ENCODE results near the gene LRRC75B. TPM values are rescaled to one million over a fixed set of nuclear protein-coding genes. Genes with fewer than 3 reads are reported as not detected.

Gene LRRC75B
- total and polyA plus RNA-seq, 2 of the 8 experiments (the other 6 are each of a cell fraction or from before 2014, with no cell fraction given) = 12.2 to 26.6 TPM

DNA sequence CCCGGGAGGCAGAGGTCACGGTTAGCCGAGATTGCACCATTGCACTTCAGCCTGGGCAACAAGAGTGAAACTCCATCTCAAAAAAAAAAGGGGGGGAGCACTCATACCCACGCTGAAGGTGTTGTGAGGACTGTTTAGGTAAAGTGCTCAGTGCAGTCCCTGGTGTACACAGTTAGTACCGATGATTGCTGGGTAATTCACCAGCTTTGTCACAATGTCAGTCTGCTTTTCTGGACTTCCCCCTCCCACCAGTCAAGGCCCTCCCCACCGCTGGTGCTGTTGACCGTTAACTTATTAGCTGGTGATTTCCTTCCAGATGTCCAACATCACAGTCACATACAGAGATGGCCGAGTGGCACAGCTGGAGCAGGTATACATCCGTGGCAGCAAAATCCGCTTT is 25.2 kb downstream of the LRRC75B start (continued):
- TF ChIP-seq, protein P1, sequence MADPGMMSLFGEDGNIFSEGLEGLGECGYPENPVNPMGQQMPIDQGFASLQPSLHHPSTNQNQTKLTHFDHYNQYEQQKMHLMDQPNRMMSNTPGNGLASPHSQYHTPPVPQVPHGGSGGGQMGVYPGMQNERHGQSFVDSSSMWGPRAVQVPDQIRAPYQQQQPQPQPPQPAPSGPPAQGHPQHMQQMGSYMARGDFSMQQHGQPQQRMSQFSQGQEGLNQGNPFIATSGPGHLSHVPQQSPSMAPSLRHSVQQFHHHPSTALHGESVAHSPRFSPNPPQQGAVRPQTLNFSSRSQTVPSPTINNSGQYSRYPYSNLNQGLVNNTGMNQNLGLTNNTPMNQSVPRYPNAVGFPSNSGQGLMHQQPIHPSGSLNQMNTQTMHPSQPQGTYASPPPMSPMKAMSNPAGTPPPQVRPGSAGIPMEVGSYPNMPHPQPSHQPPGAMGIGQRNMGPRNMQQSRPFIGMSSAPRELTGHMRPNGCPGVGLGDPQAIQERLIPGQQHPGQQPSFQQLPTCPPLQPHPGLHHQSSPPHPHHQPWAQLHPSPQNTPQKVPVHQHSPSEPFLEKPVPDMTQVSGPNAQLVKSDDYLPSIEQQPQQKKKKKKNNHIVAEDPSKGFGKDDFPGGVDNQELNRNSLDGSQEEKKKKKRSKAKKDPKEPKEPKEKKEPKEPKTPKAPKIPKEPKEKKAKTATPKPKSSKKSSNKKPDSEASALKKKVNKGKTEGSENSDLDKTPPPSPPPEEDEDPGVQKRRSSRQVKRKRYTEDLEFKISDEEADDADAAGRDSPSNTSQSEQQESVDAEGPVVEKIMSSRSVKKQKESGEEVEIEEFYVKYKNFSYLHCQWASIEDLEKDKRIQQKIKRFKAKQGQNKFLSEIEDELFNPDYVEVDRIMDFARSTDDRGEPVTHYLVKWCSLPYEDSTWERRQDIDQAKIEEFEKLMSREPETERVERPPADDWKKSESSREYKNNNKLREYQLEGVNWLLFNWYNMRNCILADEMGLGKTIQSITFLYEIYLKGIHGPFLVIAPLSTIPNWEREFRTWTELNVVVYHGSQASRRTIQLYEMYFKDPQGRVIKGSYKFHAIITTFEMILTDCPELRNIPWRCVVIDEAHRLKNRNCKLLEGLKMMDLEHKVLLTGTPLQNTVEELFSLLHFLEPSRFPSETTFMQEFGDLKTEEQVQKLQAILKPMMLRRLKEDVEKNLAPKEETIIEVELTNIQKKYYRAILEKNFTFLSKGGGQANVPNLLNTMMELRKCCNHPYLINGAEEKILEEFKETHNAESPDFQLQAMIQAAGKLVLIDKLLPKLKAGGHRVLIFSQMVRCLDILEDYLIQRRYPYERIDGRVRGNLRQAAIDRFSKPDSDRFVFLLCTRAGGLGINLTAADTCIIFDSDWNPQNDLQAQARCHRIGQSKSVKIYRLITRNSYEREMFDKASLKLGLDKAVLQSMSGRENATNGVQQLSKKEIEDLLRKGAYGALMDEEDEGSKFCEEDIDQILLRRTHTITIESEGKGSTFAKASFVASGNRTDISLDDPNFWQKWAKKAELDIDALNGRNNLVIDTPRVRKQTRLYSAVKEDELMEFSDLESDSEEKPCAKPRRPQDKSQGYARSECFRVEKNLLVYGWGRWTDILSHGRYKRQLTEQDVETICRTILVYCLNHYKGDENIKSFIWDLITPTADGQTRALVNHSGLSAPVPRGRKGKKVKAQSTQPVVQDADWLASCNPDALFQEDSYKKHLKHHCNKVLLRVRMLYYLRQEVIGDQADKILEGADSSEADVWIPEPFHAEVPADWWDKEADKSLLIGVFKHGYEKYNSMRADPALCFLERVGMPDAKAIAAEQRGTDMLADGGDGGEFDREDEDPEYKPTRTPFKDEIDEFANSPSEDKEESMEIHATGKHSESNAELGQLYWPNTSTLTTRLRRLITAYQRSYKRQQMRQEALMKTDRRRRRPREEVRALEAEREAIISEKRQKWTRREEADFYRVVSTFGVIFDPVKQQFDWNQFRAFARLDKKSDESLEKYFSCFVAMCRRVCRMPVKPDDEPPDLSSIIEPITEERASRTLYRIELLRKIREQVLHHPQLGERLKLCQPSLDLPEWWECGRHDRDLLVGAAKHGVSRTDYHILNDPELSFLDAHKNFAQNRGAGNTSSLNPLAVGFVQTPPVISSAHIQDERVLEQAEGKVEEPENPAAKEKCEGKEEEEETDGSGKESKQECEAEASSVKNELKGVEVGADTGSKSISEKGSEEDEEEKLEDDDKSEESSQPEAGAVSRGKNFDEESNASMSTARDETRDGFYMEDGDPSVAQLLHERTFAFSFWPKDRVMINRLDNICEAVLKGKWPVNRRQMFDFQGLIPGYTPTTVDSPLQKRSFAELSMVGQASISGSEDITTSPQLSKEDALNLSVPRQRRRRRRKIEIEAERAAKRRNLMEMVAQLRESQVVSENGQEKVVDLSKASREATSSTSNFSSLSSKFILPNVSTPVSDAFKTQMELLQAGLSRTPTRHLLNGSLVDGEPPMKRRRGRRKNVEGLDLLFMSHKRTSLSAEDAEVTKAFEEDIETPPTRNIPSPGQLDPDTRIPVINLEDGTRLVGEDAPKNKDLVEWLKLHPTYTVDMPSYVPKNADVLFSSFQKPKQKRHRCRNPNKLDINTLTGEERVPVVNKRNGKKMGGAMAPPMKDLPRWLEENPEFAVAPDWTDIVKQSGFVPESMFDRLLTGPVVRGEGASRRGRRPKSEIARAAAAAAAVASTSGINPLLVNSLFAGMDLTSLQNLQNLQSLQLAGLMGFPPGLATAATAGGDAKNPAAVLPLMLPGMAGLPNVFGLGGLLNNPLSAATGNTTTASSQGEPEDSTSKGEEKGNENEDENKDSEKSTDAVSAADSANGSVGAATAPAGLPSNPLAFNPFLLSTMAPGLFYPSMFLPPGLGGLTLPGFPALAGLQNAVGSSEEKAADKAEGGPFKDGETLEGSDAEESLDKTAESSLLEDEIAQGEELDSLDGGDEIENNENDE (IDR thresholded peaks at IDR 0.05; ENCODE audit: insufficient replicate concordance, low read length) = no peak
